Caco-2 (cell line): Measurements from ENCODE around the gene MDH1. TPM values are rescaled to one million over a fixed set of nuclear protein-coding genes. Genes with fewer than 3 reads are reported as not detected.

Source experiments
- BruUV-seq: library from RNA; stranded (reverse); fragments of 400-500 nt; replicated peaks from 2 replicates; lab custom pipeline; 2021; lab: Mats Ljungman, UMichigan
- CTCF ChIA-PET: fragments of 300-600 bp; sonication (Branson Sonifier 250); formaldehyde crosslinking; loops from one replicate; lab custom pipeline; 2022; ENCODE audit warnings: antibody characterized with exemption; lab: Charles Lee
- POLR2A ChIA-PET: fragments of 300-600 bp; sonication (Branson Sonifier 250); formaldehyde crosslinking; loops from one replicate; lab custom pipeline; 2022; ENCODE audit warnings: antibody characterized with exemption; lab: Charles Lee
- DNase-seq, 2 experiments: peaks; one replicate each; pipeline versions ENCODE4 v3.0.0 to v3.0.0-alpha.2; 2020 to 2022
- H3K27me3 ChIP-seq: replicated peaks from 2 replicates; pipeline ENCODE4 v1.6.0; 2011; ENCODE audit warnings: low read length; ENCODE audit not compliant: control insufficient read depth, insufficient read depth
- H3K36me3 ChIP-seq: 2 replicates; pipeline ENCODE4 v1.5.1; 2011; ENCODE audit warnings: low read length; ENCODE audit not compliant: control insufficient read depth, insufficient read depth
- H3K4me1 ChIP-seq: fragments of 250-450 bp; sonication (Bioruptor Pico); 2 replicates; pipeline ENCODE4 v1.5.1; 2020; ENCODE audit warnings: mild to moderate bottlenecking
- H3K4me3 ChIP-seq: 2 replicates; pipeline ENCODE4 v1.5.1; 2011; ENCODE audit warnings: low read depth, mild to moderate bottlenecking, control low read depth, low read length
- H3K9me3 ChIP-seq: fragments of 250-450 bp; sonication (Bioruptor Pico); 2 replicates; pipeline ENCODE4 v1.5.1; 2020; ENCODE audit warnings: mild to moderate bottlenecking, moderate library complexity
- H3K27ac Mint-ChIP-seq: one replicate; pipeline ENCODE4 v1.8.0; 2022; ENCODE audit warnings: mixed read lengths; ENCODE audit not compliant: unreplicated experiment
- H3K27me3 Mint-ChIP-seq: one replicate; pipeline ENCODE4 v1.8.0; 2022; ENCODE audit warnings: mixed read lengths; ENCODE audit not compliant: insufficient read depth, unreplicated experiment
- H3K36me3 Mint-ChIP-seq: one replicate; pipeline ENCODE4 v1.8.0; 2022; ENCODE audit warnings: mild to moderate bottlenecking, mixed read lengths; ENCODE audit not compliant: insufficient read depth, unreplicated experiment
- H3K4me1 Mint-ChIP-seq: one replicate; pipeline ENCODE4 v1.8.0; 2022; ENCODE audit warnings: low read depth, mixed read lengths; ENCODE audit not compliant: unreplicated experiment
- H3K4me3 Mint-ChIP-seq: one replicate; pipeline ENCODE4 v1.8.0; 2022; ENCODE audit warnings: mild to moderate bottlenecking, moderate library complexity, mixed read lengths; ENCODE audit not compliant: unreplicated experiment
- H3K9me3 Mint-ChIP-seq: one replicate; pipeline ENCODE4 v1.8.0; 2022; ENCODE audit warnings: mixed read lengths; ENCODE audit not compliant: unreplicated experiment
- CTCF ChIP-seq, 2 experiments: fragments of 200-600 bp in 1 of 2; IDR thresholded peaks; 1 replicate in 1 of 2; 2 replicates in 1 of 2; pipeline versions ENCODE4 v1.5.1 to v1.8.0; 2011 to 2022; ENCODE audit warnings: antibody characterized with exemption in 1 of 2, control low read depth in 1 of 2, inconsistent platforms in 1 of 2, low read depth in 1 of 2, low read length in 1 of 2, mild to moderate bottlenecking in 1 of 2, moderate library complexity in 1 of 2; ENCODE audit not compliant: insufficient read depth in 1 of 2, severe bottlenecking in 1 of 2, unreplicated experiment in 1 of 2
- intact Hi-C: fragments of 100-400 bp; cut with micrococcal nuclease; formaldehyde crosslinking; loops from one replicate; pipeline ENCODE4 v1.10.0; 2022; ENCODE audit not compliant: unreplicated experiment
- total RNA-seq: library from RNA; stranded (reverse); gene quantifications from 2 replicates; pipeline ENCODE4 v1.2.3, GENCODE V29; 2022

Gene MDH1
- total RNA-seq, 1 experiment from 2014 or later = 159 TPM

GRCh38 chr2:63643486-63643885 lies 54.7 kb downstream of the MDH1 start:
- POLR2A ChIA-PET = no interaction called here
- DNase-seq = no peak
- H3K9me3 Mint-ChIP-seq = peaks cover 12% of the 10 kb centered on the region

GRCh38 chr2:63648632-63649031 lies 59.9 kb downstream of the MDH1 start:
- no peak for TF ChIP-seq CTCF (IDR thresholded peaks at IDR 0.05; ENCODE audit: insufficient read depth in 1 of 2, low read depth in 1 of 2, low read length in 1 of 2, severe bottlenecking in 1 of 2, unreplicated experiment in 1 of 2)
- no peaks in the 10 kb centered on the region for H3K36me3 ChIP-seq
- H3K4me1 ChIP-seq = 0 out of 2 replicates have a peak, but pooled peaks cover 7% of the 10 kb centered on the region
- Mint-ChIP-seq H3K9me3 (peaks cover 14% of the 10 kb centered on the region), H3K27ac (no peak overlapping the region), H3K27me3 (no peaks in the 10 kb centered on the region), H3K4me1 (no peaks in the 10 kb centered on the region), H3K4me3 (no peak overlapping the region), H3K36me3 (peaks cover 4% of the 10 kb centered on the region)
- intact Hi-C loops = no loop called here
- CTCF ChIA-PET = no interaction called here
- POLR2A ChIA-PET = no interaction called here
- no peaks in the 10 kb centered on the region for H3K9me3 ChIP-seq
- no TSS peak for BruUV-seq
- no peak overlapping the region for H3K4me3 ChIP-seq
- DNase-seq = no peak
- H3K27me3 ChIP-seq = no peaks in the 10 kb centered on the region

More at GRCh38 chr2:63643486-63643885, 54.7 kb downstream of the MDH1 start:
- no TSS peak for BruUV-seq
- Histone ChIP-seq H3K27me3 (no peaks in the 10 kb centered on the region), H3K9me3 (no peaks in the 10 kb centered on the region), H3K4me1 (no peaks in the 10 kb centered on the region), H3K4me3 (no peak overlapping the region), H3K36me3 (no peaks in the 10 kb centered on the region)
- Mint-ChIP-seq H3K4me3 (no peak overlapping the region), H3K4me1 (no peaks in the 10 kb centered on the region), H3K27me3 (no peaks in the 10 kb centered on the region), H3K36me3 (peaks cover 4% of the 10 kb centered on the region), H3K27ac (no peak overlapping the region)
- intact Hi-C loops = no loop called here
- CTCF ChIA-PET = no interaction called here
- no peak for TF ChIP-seq CTCF (IDR thresholded peaks at IDR 0.05; ENCODE audit: insufficient read depth in 1 of 2, low read depth in 1 of 2, low read length in 1 of 2, severe bottlenecking in 1 of 2, unreplicated experiment in 1 of 2)

GRCh38 chr2:63649829-63650228 lies 61.1 kb downstream of the MDH1 start:
- no peaks in the 10 kb centered on the region for H3K27me3 ChIP-seq
- TF ChIP-seq CTCF (IDR thresholded peaks at IDR 0.05; ENCODE audit: insufficient read depth in 1 of 2, low read depth in 1 of 2, low read length in 1 of 2, severe bottlenecking in 1 of 2, unreplicated experiment in 1 of 2) = no peak
- Mint-ChIP-seq H3K9me3 (peaks cover 23% of the 10 kb centered on the region), H3K36me3 (peaks cover 4% of the 10 kb centered on the region), H3K27me3 (no peaks in the 10 kb centered on the region), H3K27ac (no peak overlapping the region), H3K4me1 (no peaks in the 10 kb centered on the region), H3K4me3 (no peak overlapping the region)
- H3K4me1 ChIP-seq = 0 out of 2 replicates have a peak, but pooled peaks cover 7% of the 10 kb centered on the region
- no peak for DNase-seq
- no TSS peak for BruUV-seq
- no peaks in the 10 kb centered on the region for H3K9me3 ChIP-seq
- ChIA-PET POLR2A (no interaction called here), CTCF (no interaction called here)
- H3K36me3 ChIP-seq = no peaks in the 10 kb centered on the region
- no peak overlapping the region for H3K4me3 ChIP-seq
- intact Hi-C loops = no loop called here
